GM19467 (cell line): Measurements from ENCODE around the gene VSTM1.

Experiments
- ATAC-seq: cut with Tn5 transposase; IDR thresholded peaks from one replicate; pipeline ENCODE4 v1.9.1; 2021; ENCODE audit warnings: mild to moderate bottlenecking, moderate library complexity; ENCODE audit not compliant: unreplicated experiment

The VSTM1 gene

DNA sequence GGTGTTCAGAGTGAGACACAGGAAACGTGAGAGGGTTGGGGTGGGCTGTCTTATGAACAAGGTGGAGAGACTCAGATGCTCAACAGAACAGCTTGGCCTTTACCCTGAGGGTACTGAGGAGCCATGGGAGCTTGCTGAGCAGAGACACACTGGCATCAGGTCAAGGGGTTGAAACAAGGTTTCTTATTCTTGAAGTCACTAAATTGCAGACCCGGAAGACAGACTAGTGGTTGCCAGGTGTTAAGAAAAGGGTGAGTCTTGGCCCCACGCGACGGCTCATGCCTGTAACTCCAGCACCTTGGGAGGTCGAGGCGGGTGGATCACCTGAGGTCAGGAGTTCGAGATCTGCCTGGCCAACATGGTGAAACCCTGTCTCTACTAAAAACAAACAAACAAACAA, 49.8 kb downstream of the VSTM1 start:
- ATAC-seq = no peak

DNA sequence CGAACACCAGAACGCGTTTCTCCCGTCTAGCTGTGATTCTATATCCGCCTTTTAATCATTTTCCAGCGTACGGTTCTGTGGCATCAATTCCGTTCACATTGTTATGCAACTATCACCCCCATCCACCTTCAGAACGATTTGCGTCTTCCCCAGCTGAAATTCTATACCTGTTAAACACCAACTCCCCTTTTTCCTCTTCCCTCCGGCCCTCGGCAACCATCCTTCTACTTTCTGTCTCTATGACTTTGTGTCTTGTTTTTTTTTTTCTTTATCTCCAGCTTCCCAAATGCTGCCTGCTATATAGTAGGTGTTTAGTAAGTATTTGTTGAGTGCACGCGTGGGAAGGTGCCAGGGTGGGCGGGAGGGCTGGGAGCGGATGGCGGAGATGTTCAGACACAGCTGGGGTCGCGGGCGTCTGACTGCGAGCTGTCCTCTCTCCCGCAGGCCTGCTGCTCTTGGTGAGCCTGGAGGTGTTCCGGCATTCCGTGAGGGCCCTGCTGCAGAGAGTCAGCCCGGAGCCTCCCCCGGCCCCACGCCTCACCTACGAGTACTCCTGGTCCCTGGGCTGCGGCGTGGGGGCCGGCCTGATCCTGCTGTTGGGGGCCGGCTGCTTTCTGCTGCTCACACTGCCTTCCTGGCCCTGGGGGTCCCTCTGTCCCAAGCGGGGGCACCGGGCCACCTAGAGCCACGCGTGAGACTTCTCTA, 52.0 kb downstream of the VSTM1 start:
- ATAC-seq = no peak

DNA sequence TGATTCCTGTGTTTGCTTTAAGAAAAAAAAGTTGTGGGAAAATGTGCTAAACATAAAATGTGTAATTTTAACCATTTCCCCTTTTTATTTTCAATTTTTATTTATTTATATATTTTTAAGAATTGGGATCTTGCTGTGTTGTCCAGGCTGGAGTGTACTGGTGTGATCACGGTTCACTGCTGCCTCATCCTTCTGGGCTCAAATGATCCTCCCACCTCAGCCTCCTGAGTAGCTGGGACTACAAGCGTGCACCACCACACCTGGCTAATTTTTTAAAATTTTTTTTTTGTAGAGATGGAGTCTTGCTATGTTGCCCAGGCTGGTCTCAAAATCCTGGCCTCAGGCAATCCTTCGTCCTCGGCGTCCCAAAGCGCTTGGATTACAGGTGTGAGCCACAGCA, 53.2 kb downstream of the VSTM1 start:
- ATAC-seq = no peak

DNA sequence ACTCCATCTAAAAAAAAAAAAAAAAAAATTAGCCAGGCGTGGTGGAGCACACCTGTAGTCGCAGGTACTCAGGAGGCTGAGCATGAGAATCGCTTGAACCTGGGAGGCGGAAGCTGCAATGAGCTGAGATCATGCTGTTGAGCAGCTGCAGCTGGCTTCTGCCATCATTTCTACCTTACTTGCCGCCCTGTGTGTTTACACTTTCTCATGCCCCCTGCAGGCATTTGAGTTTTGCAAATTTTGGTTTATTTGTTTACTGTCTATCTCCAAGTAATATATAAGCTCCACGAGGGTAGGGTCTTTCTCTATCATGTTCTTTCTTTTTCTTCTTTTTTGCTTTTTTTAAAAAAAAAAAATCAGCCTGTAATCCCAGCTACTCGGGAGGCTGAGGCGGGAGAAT, 54.3 kb downstream of the VSTM1 start:
- ATAC-seq = no peak

DNA sequence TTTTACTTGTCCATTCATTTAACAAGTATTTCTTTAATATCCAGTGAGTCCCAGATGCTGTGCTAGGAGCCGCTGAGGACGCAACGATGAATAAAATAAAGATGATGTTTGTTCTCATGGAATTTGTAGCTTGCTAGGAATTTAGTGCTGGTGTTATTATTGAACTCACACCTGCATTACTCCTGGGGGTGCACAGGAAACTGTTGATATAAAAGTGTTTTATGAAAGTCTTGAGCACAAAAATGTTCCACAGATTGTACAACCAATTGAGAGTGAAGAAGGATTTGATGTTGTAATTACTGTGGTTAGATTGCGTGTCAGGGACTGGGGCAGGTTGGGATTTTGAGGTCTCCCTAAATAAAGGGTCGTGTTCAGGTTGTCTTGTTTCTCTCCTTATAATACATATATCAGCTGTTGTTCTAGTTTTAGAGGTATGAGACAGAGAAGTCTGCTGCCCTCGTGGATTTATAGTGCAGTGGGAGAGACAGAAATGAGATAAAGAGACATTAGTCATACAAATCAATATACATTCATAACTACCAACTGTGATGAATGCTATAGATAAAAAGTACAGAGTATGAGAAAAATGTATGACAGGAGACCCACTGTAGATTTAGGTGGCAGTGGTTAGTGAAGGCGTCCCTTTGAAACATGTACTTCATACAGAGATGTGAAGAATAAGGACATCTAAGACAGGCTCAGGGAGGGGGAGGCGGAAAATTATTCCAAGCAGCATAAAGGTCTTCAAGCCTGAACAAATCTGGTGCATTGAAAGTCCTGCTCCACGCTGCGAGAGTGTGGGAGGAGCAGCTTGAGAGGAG, 61.0 kb downstream of the VSTM1 start:
- no peak for ATAC-seq

DNA sequence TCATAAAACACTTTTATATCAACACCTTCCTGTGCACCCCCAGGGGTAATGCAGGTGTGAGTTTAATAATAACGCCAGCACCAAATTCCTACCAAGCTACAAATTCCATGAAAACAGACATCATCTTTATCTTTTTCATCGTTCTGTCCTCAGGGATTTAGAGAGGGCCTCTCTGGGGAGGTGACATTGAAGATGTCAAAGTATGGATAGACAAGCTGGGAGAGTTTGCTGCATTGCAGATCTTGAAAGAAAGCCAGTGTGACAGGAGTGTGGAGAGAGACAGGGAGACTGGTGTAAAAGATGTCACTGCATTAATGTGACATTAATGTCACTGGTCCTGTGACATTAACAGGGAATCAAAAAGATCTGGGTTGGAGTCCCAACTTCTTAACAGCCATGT, 62.2 kb downstream of the VSTM1 start:
- ATAC-seq = no peak

DNA sequence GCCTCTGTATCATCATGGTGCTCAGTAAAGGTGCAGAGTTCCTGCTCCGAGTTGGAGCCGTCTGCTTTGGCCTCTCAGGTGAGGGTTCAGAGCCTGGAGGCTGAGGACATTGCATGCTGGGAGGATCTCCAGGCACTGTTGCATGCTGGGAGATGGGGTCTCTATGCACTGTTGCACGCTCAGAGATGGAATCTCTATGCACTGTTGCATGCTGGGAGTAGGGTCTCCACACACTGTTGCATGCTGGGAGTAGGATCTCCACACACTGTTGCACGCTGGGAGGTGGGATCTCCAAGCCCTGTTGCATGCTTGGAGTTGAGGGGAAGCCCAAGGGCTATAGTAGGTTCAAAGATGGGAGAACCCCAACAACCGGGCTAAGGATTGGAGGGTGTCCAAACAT, 64.0 kb downstream of the VSTM1 start:
- no peak for ATAC-seq

DNA sequence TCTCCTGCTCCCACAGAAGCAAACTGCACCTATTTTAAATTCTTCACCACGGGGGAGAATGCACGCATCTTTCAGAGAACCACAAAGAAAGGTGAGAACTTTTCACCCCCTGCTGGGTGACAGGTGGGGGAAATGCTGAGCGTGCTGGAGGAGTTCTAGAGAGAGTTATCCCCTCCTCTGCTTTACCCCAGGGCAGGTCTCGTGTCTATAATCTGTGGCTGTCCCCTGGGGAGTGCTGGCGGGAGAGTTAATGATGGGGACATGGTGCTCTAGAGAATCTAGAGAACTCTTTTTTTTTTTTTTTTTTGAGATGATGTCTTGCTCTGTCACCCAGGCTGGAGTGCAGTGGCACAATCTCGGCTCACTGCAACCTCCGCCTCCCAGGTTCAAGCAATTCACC, 65.5 kb downstream of the VSTM1 start:
- ATAC-seq = no peak

DNA sequence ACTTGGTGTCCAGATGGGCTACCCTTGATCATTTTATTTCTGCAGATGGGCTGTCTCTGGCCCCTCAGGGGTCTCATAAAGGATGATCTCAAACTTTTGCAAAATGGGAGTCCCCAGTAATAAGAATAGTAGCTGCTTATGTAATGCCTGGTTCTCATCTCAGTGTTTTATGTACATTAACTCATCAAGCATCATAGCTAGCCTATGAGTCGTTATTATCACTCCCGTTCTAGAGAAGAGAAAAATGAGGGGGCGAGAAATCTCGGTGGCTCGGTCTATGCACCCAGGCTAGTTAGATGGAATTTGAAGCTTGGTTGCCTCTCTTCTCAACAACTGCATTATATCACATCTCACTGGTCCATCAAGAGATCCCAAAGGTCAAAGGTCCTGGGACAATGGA, 68.9 kb downstream of the VSTM1 start:
- no peak for ATAC-seq

DNA sequence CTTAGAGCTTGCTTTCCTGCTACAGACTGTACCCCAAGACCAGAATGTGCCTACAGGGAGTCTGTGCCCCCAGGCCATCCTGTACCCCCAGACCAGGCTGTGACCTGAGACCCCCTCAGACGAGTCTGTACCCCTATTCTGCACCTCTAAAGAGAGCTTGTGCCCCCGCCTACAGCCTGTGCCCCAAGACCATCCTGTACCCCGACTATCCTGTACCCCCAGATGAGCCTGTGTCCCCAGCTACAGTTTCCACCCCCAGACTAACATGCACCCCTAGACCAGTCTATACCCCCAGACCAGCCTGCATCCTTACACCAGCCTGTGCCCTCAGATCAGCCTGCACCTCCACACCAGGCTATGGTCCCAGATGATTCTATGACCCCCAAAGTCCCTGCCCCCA, 70.2 kb downstream of the VSTM1 start:
- no peak for ATAC-seq

DNA sequence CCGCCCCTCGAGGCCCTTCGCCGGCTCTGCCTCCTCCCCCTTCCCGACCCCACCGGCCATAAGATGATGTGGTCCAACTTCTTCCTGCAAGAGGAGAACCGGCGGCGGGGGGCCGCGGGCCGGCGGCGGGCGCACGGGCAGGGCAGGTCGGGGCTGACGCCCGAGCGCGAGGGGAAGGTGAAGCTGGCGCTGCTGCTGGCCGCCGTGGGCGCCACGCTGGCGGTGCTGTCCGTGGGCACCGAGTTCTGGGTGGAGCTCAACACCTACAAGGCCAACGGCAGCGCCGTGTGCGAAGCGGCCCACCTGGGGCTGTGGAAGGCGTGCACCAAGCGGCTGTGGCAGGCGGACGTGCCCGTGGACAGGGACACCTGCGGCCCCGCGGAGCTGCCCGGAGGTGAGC, 70.9 kb downstream of the VSTM1 start:
- ATAC-seq = no peak

DNA sequence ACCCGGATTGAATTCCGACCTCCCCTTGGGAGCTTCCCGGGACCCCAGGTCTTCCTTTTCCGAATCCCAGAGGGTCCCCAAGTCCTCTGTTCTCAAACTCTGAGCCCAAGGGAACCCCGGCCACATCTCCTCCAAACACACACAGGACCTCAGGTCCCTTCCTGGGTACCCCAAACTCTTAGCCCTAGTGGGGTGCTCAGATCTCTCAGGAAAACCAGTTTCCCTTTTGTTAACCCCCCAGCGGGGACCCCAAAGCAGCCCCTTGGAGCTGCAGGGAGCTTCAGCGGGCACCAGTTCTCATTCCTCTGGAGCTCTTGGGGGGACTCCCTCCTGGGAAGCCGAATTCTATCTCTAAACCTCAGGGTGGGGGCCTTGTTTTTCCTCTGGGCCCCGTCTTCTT, 71.5 kb downstream of the VSTM1 start:
- ATAC-seq = no peak

DNA sequence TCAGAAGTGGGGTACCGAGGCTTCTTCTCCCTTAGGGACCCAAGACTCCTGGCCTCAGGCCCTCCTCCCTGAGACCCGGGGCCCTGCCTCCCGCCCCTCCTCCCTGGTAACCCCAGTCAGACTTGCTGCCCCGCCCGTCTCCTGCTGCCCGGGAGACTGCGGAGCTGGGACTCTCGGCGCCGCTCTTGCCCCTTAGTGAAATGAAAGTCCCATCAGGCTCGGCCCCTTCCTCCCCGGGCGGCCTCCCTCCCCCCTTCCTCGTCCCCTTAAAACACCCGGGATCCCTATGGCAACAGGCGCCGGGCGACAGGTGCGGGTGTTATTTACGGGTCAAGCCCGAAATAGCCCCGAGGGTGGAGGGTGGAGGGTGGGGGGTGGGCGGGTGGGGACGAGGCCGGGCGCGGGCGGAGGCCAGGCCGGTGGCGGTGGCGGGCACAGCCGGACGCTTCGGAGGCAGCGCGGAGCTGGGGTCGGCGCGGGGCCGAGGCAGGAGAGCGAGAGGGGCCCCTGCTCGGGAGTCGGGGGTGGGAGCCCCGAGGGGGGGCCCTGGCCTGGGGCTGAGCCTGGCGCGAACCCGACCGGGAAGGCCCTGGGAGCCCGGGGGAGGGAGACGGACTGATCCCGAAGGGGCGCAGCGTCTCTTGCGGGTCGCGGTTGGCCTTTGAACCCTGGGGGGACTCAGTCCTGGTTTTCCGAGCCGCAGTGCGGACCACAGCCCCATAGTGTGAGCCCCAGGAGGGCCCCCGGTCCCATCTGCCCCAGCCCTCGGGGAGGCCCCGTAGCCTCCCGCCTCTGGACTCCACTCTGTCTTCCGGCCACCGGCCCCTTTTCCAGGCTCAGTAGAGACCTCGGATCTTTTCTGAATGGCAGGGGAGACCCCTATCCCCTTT, 72.2 kb downstream of the VSTM1 start, which contains the start of gene CACNG6:
CACNG6 (plus strand) TSS at position 414 of the 890 bp plus-strand sequence. CDS start 1,241 bp downstream, outside the sequence.
- ATAC-seq = no peak
